Breast epithelium (tissue), 4 donors: ENCODE results near the gene EVA1A. TPM values are rescaled to one million over a fixed set of nuclear protein-coding genes. Genes with fewer than 3 reads are reported as not detected.

ENCODE experiments used
- DNase-seq, 2 donors: peaks; one replicate each; pipeline ENCODE4 v3.0.0-alpha.2; 2019; ENCODE audit warnings: low spot score in 2 of 2
- H3K27ac ChIP-seq, 2 donors: fragments of 200-600 bp; sonication (generic) in 1 of 2; one replicate each; pipeline ENCODE4 v1.5.1; 2016 to 2019; ENCODE audit warnings: mild to moderate bottlenecking in 1 of 2
- H3K27me3 ChIP-seq, 2 donors: fragments of 200-600 bp; sonication (generic) in 1 of 2; one replicate each; pipeline versions ENCODE4 v1.5.1 to v1.6.0; 2017 to 2019; ENCODE audit warnings: control low read depth in 1 of 2, mild to moderate bottlenecking in 1 of 2
- H3K36me3 ChIP-seq: fragments of 200-600 bp; one replicate; pipeline ENCODE4 v1.5.1; 2019
- H3K4me1 ChIP-seq, 2 donors: fragments of 200-600 bp; sonication (generic); one replicate each; pipeline ENCODE4 v1.5.1; 2016 to 2019; ENCODE audit warnings: control low read depth in 1 of 2
- H3K4me3 ChIP-seq, 3 donors: fragments of 200-600 bp; sonication (generic); 1 replicate in 2 of 3; 2 replicates in 1 of 3; pipeline ENCODE4 v1.5.1; 2016 to 2019; ENCODE audit warnings: mild to moderate bottlenecking in 3 of 3, moderate library complexity in 2 of 3
- H3K9me3 ChIP-seq, 2 donors: fragments of 200-600 bp; sonication (generic) in 1 of 2; one replicate each; pipeline ENCODE4 v1.5.1; 2016 to 2019; ENCODE audit warnings: control low read depth in 1 of 2
- CTCF ChIP-seq, 3 donors: fragments of 450-650 bp; IDR thresholded peaks; one replicate each; pipeline ENCODE4 v1.5.1; 2016 to 2017; ENCODE audit warnings: antibody characterized with exemption in 3 of 3, mild to moderate bottlenecking in 3 of 3, moderate library complexity in 3 of 3
- POLR2A ChIP-seq: fragments of 450-650 bp; IDR thresholded peaks from one replicate; pipeline ENCODE4 v1.6.1; 2016; ENCODE audit warnings: antibody characterized with exemption, mild to moderate bottlenecking, moderate library complexity
- POLR2AphosphoS5 ChIP-seq, 3 donors: sonication (generic); formaldehyde crosslinking; IDR thresholded peaks; one replicate each; pipeline ENCODE4 v1.6.1; 2017; ENCODE audit warnings: antibody characterized with exemption in 3 of 3
- intact Hi-C: fragments of 100-400 bp; cut with DNase I; formaldehyde crosslinking; loops from one replicate; pipeline ENCODE4 v1.15.1; 2023; ENCODE audit warnings: low total_unique reads
- total RNA-seq, 3 donors: library from RNA; depleted of rRNA; stranded (reverse); fragments of >200 nt; gene quantifications; one replicate each; pipeline ENCODE4 v1.1.0, GENCODE V29; 2016

Gene EVA1A
- total RNA-seq, 3 donors from 2014 or later: 5.2 to 10.4 TPM; not detected in 1

- TF ChIP-seq POLR2AphosphoS5 (IDR thresholded peaks at IDR 0.05) (no peak), POLR2A (no peak), CTCF (IDR thresholded peaks at IDR 0.05) (no peak)
- Histone ChIP-seq H3K36me3 (no peaks in the 10 kb centered on the region), H3K27ac (no peak overlapping the region), H3K4me3 (no peak overlapping the region), H3K27me3 (no peaks in the 10 kb centered on the region), H3K9me3 (no peaks in the 10 kb centered on the region), H3K4me1 (no peaks in the 10 kb centered on the region)
- no peak for DNase-seq
- intact Hi-C loops: no loop called here
Observed at GRCh38 chr2:75580156-75580555, 19.4 kb upstream of the EVA1A start.

- intact Hi-C loops: no loop called here
- no peak overlapping the region for H3K4me3 ChIP-seq
- H3K36me3 ChIP-seq: no peaks in the 10 kb centered on the region
- no peaks in the 10 kb centered on the region for H3K27me3 ChIP-seq
- no peak for DNase-seq
- no peak for TF ChIP-seq POLR2AphosphoS5 (IDR thresholded peaks at IDR 0.05)
- TF ChIP-seq POLR2A: no peak
- TF ChIP-seq CTCF (IDR thresholded peaks at IDR 0.05): no peak
- H3K27ac ChIP-seq: no peak overlapping the region
- no peaks in the 10 kb centered on the region for H3K9me3 ChIP-seq
- H3K4me1 ChIP-seq: no peaks in the 10 kb centered on the region
Observed at GRCh38 chr2:75579186-75579585, 18.4 kb upstream of the EVA1A start.

- intact Hi-C loops: no loop called here
- Histone ChIP-seq H3K27me3 (no peaks in the 10 kb centered on the region), H3K4me3 (no peak overlapping the region), H3K27ac (no peak overlapping the region), H3K36me3 (no peaks in the 10 kb centered on the region), H3K9me3 (no peaks in the 10 kb centered on the region), H3K4me1 (no peaks in the 10 kb centered on the region)
- DNase-seq: no peak
- TF ChIP-seq POLR2AphosphoS5 (IDR thresholded peaks at IDR 0.05) (no peak), POLR2A (no peak), CTCF (IDR thresholded peaks at IDR 0.05) (no peak)
Observed at GRCh38 chr2:75577280-75577679, 16.5 kb upstream of the EVA1A start.

- no peak for DNase-seq
- Histone ChIP-seq H3K9me3 (no peaks in the 10 kb centered on the region), H3K27me3 (no peaks in the 10 kb centered on the region), H3K4me3 (no peak overlapping the region), H3K36me3 (no peaks in the 10 kb centered on the region), H3K4me1 (no peaks in the 10 kb centered on the region), H3K27ac (no peak overlapping the region)
- intact Hi-C loops: no loop called here
- no peak for TF ChIP-seq POLR2A
Observed at GRCh38 chr2:75574106-75574505, 13.4 kb upstream of the EVA1A start.

DNA sequence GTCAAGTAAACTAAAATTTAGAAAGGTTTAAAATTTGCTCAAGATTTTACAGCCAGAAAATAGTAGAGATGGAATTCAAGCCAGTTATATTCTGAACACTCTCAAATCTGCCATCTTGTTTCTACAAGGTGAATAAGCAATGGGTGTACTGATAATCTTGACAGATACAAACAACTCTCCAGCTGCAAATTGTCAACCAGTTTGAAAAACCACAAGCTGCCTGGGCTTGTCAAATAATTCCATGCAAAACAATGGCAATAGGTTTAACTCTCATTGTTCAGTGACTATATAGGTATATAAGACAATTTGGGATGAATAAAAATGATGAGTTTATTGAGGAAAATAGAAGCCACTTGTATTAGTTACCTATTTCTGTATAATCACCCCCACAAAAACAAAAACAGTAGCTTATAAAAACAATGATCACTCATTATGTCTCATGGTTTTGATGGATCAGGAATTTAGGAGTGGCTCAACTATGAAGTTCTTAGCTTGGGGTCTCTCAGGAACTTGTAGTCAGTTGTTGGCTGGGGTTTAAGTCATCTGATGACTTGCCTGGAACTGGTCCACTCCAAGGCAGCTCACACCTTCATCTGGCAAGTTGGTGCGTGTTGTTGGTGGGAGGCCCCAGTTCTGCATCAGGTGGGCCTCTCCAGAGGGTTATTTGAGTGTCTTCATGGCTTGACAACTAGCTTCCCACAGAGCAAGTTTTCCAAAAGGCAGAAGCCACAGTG, 12.6 kb upstream of the EVA1A start:
- H3K4me1 ChIP-seq: no peaks in the 10 kb centered on the region
- TF ChIP-seq POLR2A (no peak), POLR2AphosphoS5 (IDR thresholded peaks at IDR 0.05) (no peak), CTCF (IDR thresholded peaks at IDR 0.05) (no peak)
- H3K9me3 ChIP-seq: no peaks in the 10 kb centered on the region
- intact Hi-C loops: no loop called here
- H3K27ac ChIP-seq: no peak overlapping the region
- H3K27me3 ChIP-seq: no peaks in the 10 kb centered on the region
- H3K4me3 ChIP-seq: no peak overlapping the region
- DNase-seq: no peak
- no peaks in the 10 kb centered on the region for H3K36me3 ChIP-seq
